Stimulated activated CD4-positive, alpha-beta T cell treated with anti-CD3 and anti-CD28 coated beads, Interleukin-15, amount 100 ng/mL, for 1 hour (primary cell): ENCODE measurements around the gene MADD.
"Not testable (repeated sequence)": the region's sequence is repeated elsewhere in the genome, so short reads cannot be mapped to it uniquely, and the experiment has no call there.

Experiments
- DNase-seq, 2 donors: peaks; one replicate each; pipeline ENCODE4 v3.0.0-alpha.2; 2020; ENCODE audit warnings: low read depth in 1 of 2, low spot score in 1 of 2

MADD gene

GRCh38 chr11:47274495-47275235 is 4.7 kb downstream of the MADD start:
- no peak for DNase-seq

- no peak for DNase-seq
Measured at GRCh38 chr11:47276923-47277322, 7.0 kb downstream of the MADD start.

GRCh38 chr11:47278058-47278457 is 8.1 kb downstream of the MADD start:
- DNase-seq, result no peak

- no peak for DNase-seq
Measured at GRCh38 chr11:47278769-47279168, 8.8 kb downstream of the MADD start.

- DNase-seq, result no peak
Measured at GRCh38 chr11:47280099-47280498, 10.2 kb downstream of the MADD start.

GRCh38 chr11:47280860-47281259 is 10.9 kb downstream of the MADD start:
- no peak for DNase-seq

- DNase-seq, result no peak
Measured at GRCh38 chr11:47282462-47282861, 12.5 kb downstream of the MADD start.

GRCh38 chr11:47284151-47284550 is 14.2 kb downstream of the MADD start:
- DNase-seq, result no peak

GRCh38 chr11:47285969-47286770 is 16.2 kb downstream of the MADD start:
- DNase-seq, result no peak

- no peak for DNase-seq
Measured at GRCh38 chr11:47288066-47288465, 18.1 kb downstream of the MADD start.

GRCh38 chr11:47289856-47290255 is 19.9 kb downstream of the MADD start:
- DNase-seq, result no peak

- no peak for DNase-seq
Measured at GRCh38 chr11:47295385-47295784, 25.5 kb downstream of the MADD start.

- DNase-seq, result no peak
Measured at GRCh38 chr11:47296045-47296444, 26.1 kb downstream of the MADD start.

GRCh38 chr11:47299078-47299477 is 29.1 kb downstream of the MADD start:
- DNase-seq, result no peak

- no peak for DNase-seq
Measured at GRCh38 chr11:47302853-47303252, 32.9 kb downstream of the MADD start.

GRCh38 chr11:47305734-47306483 is 36.0 kb downstream of the MADD start:
- no peak for DNase-seq

- DNase-seq, result no peak
Measured at GRCh38 chr11:47306484-47306844, 36.5 kb downstream of the MADD start.

GRCh38 chr11:47308050-47308823 is 38.3 kb downstream of the MADD start:
- no peak for DNase-seq

- no peak for DNase-seq
Measured at GRCh38 chr11:47314992-47315391, 45.1 kb downstream of the MADD start.

GRCh38 chr11:47316501-47316900 is 46.6 kb downstream of the MADD start:
- not testable (repeated sequence) for DNase-seq
